Tibial nerve (tissue), 3 donors: Measurements from ENCODE around the gene LATS2.

ENCODE experiments used
- EP300 ChIP-seq, 2 donors: sonication (generic); formaldehyde crosslinking; IDR thresholded peaks; one replicate each; pipeline ENCODE4 v1.6.1; 2017; ENCODE audit warnings: antibody characterized with exemption in 2 of 2, mild to moderate bottlenecking in 1 of 2
- POLR2A ChIP-seq, 2 donors: fragments of 450-650 bp; IDR thresholded peaks; one replicate each; pipeline ENCODE4 v1.6.1; 2017; ENCODE audit warnings: antibody characterized with exemption in 2 of 2, mild to moderate bottlenecking in 2 of 2, moderate library complexity in 2 of 2

DNA sequence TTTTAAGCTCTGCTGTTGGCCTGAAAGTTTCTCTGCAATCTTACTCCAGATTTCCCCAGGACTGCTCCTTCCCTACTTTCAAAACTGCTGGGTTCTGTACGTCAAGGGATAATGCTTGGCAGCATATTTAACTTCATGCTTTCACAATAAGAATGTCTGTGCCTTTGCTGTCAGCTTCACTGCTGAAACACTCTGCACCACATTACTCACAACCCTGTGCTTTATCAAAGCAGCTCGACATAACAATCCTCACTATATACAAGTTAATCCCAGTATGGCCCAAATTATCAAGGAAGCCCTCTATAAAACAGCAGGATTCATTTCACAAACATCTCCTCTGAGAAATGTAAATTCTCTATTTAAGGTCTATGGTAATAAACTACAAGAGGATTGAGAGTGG lies 17.5 kb downstream of the LATS2 start:
- TF ChIP-seq EP300 (IDR thresholded peaks at IDR 0.05) (peak in 1 of 2 donors; percentile 38), POLR2A (IDR thresholded peaks at IDR 0.05) (no peak)
